HK-2 (cell line): ENCODE results near the gene SGCG.

ENCODE experiments used
- DNase-seq: peaks from one replicate; pipeline ENCODE4 v3.0.0-alpha.2; 2018; ENCODE audit not compliant: unreplicated experiment

Gene SGCG

GRCh38 chr13:23325191-23325590 lies 144.4 kb downstream of the SGCG start:
- no peak for DNase-seq

DNA sequence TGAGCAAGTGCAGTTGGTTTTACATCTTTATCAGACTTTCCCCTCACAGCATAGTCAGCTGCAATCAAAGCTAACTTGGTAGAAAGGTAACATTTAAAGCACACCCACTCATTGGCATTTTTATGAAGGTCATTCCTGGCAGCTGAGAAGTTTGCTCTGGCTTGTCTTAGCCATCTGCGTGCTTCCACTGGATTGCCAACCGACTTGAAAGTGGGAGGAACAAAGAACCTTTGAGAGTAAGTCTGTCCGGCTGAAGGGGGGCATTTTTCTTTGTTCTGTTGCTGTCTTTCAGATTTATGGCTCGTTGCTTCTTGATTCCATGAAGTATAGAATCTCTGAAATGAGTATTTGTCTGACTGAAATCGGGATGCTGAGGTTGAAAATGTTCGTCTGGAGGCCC lies 149.6 kb downstream of the SGCG start:
- no peak for DNase-seq

DNA sequence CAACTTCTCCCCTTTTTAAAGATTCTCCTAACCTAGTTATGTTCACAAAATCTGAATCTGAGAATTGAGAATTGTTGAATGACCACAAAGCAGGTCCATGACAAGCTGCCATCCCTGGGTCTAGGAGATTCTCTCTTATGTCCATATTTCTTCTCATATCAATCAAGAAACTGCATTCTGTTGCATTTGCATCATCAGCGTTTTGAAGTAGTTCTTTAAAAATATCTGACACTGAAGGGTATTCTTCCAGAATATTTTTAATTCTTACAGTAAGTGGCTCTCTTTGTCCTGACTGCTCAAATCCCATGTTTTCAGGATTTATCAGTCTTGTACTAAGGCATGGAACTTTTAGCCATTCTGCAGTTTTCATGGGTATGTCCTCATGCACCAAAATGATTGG lies 158.4 kb downstream of the SGCG start:
- no peak for DNase-seq

- no peak for DNase-seq
Observed at GRCh38 chr13:23344931-23345595, 164.3 kb downstream of the SGCG start.

- DNase-seq = no peak
Observed at GRCh38 chr13:23347601-23348000, 166.8 kb downstream of the SGCG start.

DNA sequence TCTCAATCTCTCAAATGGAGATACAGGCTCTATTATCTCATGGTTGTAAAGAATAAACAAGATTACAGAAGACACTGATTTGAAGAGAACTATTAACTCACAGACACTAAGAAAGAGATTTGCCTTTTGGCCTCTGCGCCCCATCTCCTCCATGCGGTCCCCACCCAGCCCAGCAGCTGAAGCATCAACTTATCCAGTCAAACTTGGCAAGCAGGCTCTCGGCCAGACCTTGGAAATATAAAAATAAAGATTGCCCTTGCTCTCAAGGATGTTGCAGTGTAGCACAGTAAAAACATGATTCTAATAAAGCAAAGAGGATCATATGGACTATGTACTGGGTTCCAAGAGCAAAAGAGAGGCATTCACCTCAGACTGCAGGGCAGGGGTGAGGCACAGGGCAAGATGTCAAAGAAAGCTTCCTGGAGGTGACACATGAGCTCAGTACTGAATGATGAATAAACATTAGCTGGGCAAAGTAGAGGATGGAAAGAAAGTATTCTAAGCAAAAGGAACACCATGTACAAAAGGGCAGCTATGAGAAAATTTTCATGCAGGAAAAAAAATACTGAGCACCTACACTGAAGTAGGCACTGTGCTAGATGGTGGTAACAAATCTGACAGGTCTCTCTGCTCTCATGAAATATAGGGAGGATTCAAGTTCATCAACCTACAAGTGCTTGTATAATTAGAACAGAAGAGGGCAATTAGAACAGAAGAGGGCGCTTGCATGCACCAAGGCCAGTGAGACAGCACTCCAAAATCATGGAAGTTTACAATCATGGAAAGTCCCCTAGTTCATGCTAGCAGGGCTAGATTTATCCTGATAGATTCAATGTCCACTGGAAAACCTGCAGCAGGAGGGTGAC lies 167.7 kb downstream of the SGCG start:
- no peak for DNase-seq

GRCh38 chr13:23349161-23349897 lies 168.6 kb downstream of the SGCG start:
- DNase-seq = no peak

DNA sequence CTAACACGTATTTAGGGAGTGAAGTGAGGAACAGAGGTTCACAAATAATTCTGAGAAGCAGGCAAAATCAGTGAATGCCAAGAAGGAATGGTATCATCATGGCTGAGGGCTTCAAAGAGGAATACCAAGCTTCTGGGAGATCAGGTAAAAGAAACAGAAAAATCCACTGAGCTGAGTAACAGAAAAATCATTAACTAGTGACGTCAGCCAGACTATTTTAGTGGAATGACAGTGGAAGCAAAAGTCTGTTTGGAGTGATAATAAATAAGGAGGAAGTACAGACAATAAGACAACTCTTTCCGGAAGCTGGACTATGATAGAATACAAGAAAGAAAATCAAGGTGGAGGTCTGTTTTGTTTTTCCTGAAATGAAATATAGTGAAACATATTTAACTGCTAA lies 169.2 kb downstream of the SGCG start:
- no peak for DNase-seq

DNA sequence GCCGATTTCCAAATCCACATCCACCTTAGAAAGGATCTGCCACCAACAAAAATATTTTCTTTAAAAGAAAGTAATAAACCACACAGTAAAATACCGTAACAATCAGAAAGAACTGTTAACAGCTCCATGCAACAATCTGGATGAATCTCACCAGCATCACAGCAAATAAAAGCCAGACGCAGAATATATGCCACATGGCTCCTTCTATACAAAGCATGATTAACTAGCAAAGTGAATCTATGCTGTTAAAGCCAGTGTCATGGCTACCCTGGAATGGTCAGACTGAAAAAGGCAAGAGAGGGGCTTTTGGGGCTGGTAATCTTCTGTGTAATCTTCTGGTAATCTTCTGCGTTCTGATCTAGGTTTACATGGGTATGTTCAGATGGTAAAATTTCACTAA lies 171.4 kb downstream of the SGCG start:
- DNase-seq = no peak

GRCh38 chr13:23354520-23354919 lies 173.7 kb downstream of the SGCG start:
- DNase-seq = no peak

GRCh38 chr13:23356368-23356767 lies 175.6 kb downstream of the SGCG start:
- no peak for DNase-seq

DNA sequence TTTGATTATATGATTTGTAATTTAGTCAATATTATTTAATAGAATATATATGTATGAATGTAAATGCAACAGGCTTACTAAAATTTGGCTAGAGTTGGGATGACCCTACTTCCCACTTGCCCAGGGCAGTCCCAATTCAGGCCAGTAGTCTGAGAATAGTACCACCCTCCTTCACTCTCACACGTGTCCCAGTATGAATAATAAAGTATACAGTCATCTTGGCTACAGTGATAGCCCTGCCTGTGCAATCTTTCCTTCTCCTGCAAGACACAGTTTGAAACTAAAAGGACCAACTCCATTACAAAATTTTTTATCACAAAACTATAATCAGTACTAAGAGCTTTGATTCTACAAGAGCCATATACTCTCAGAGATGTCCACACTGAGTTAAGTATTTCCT lies 176.6 kb downstream of the SGCG start:
- DNase-seq = no peak

DNA sequence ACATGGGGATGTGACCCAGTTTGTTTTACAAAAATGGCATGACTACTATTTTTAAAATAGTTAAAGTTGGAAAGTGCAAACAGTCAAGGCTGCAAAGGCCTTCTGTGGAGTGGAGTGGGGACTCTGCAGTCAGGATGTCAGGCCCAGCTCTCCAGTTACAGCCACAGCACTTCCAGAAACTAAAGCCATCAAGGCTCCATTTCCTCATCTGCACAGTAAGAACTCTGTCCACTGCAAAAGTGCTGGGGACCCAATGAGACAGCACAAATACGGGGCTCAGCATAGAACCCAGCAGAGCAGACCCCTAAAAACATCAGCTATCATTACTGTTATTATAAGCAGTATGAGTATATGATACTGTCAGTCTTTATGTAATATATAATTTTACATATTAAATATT lies 179.1 kb downstream of the SGCG start:
- DNase-seq = no peak

DNA sequence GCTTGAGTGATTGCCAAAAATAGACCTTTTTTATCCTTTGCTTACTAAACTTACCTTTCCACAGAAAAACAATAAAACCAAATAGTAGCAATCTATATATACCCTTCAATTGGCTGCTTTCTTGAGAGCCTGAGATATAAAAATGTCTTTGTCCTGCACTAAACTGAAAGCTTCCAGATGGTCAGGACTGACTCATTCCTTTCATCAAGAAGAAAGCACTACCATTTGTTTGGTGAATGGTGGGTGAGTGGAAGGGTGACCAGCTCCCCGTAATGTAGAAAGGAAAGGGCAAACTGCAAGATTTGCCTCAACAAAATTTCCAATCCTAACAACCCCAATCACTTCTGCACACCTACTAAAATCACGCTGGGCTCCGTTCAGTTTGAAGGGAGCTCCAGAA lies 184.9 kb downstream of the SGCG start:
- DNase-seq = no peak

GRCh38 chr13:23367907-23368306 lies 187.1 kb downstream of the SGCG start:
- no peak for DNase-seq

GRCh38 chr13:23372264-23372906 lies 191.6 kb downstream of the SGCG start:
- DNase-seq = no peak
